ENCODE measurements around the gene CLCN2.

DNA sequence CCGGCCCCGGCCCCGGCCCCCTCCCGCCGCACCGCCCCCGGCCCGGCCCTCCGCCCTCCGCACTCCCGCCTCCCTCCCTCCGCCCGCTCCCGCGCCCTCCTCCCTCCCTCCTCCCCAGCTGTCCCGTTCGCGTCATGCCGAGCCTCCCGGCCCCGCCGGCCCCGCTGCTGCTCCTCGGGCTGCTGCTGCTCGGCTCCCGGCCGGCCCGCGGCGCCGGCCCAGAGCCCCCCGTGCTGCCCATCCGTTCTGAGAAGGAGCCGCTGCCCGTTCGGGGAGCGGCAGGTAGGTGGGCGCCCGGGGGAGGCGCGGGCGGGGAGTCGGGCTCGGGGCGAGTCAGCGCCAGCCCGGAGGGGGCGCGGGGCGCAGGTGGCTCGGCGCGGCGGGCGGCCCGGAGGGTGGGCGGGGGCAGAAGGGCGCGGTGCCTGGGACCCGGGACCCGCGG is 18.8 kb upstream of the CLCN2 start:
- TF ChIP-seq, protein P1, sequence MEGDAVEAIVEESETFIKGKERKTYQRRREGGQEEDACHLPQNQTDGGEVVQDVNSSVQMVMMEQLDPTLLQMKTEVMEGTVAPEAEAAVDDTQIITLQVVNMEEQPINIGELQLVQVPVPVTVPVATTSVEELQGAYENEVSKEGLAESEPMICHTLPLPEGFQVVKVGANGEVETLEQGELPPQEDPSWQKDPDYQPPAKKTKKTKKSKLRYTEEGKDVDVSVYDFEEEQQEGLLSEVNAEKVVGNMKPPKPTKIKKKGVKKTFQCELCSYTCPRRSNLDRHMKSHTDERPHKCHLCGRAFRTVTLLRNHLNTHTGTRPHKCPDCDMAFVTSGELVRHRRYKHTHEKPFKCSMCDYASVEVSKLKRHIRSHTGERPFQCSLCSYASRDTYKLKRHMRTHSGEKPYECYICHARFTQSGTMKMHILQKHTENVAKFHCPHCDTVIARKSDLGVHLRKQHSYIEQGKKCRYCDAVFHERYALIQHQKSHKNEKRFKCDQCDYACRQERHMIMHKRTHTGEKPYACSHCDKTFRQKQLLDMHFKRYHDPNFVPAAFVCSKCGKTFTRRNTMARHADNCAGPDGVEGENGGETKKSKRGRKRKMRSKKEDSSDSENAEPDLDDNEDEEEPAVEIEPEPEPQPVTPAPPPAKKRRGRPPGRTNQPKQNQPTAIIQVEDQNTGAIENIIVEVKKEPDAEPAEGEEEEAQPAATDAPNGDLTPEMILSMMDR (IDR thresholded peaks at IDR 0.05) = no peak
- no peak for TF ChIP-seq POLR2A (IDR thresholded peaks at IDR 0.05)
